H1 (cell line): ENCODE measurements around the gene FEZF1. TPM values are rescaled to one million over a fixed set of nuclear protein-coding genes. Genes with fewer than 3 reads are reported as not detected.
"Not testable (repeated sequence)": the region's sequence is repeated elsewhere in the genome, so short reads cannot be mapped to it uniquely, and the experiment has no call there.

Source experiments
- CTCF ChIA-PET: fragments of 300-600 bp; sonication (Branson Sonifier 250); formaldehyde crosslinking; loops from one replicate; lab custom pipeline; 2021; ENCODE audit not compliant: partially characterized antibody; lab: Charles Lee
- POLR2A ChIA-PET: fragments of 300-600 bp; sonication (Branson Sonifier 250); formaldehyde crosslinking; loops from one replicate; lab custom pipeline; 2021; ENCODE audit warnings: inconsistent platforms; ENCODE audit not compliant: partially characterized antibody; lab: Charles Lee
- DNase-seq, 2 experiments: peaks; one replicate each; pipeline versions ENCODE4 v3.0.0 to v3.0.0-alpha.2; 2010 to 2022; ENCODE audit warnings: low spot score in 2 of 2, low read depth in 1 of 2, mixed read lengths in 1 of 2
- FAIRE-seq: peaks from 2 replicates; lab custom pipeline; 2011; peaks lifted over from hg19 to GRCh38; lab: Jason Lieb, UNC
- H2AFZ ChIP-seq: 2 replicates; pipeline ENCODE4 v1.8.1; 2012; ENCODE audit warnings: low read length, inconsistent platforms
- H2AK5ac ChIP-seq: 2 replicates; pipeline ENCODE4 v1.6.1; 2013; ENCODE audit warnings: low read depth, low read length
- H2BK120ac ChIP-seq: replicated peaks from 2 replicates; pipeline ENCODE3; 2013; ENCODE audit warnings: low read depth, low read length, inconsistent platforms
- H2BK12ac ChIP-seq: 2 replicates; pipeline ENCODE4 v1.6.1; 2013; ENCODE audit warnings: low read depth, low read length
- H2BK15ac ChIP-seq: 2 replicates; pipeline ENCODE4 v1.6.1; 2013; ENCODE audit warnings: low read length
- H2BK20ac ChIP-seq: 2 replicates; pipeline ENCODE4 v1.6.1; 2013; ENCODE audit warnings: low read length
- H2BK5ac ChIP-seq: 2 replicates; pipeline ENCODE4 v1.6.1; 2013; ENCODE audit warnings: low read depth, low read length
- H3K14ac ChIP-seq: 2 replicates; pipeline ENCODE4 v1.6.1; 2013; ENCODE audit warnings: inconsistent platforms; ENCODE audit not compliant: insufficient read length
- H3K18ac ChIP-seq: 2 replicates; pipeline ENCODE4 v1.6.1; 2013; ENCODE audit warnings: low read length; ENCODE audit errors: extremely low read depth
- H3K23ac ChIP-seq: 2 replicates; pipeline ENCODE4 v1.6.1; 2013; ENCODE audit warnings: inconsistent platforms; ENCODE audit not compliant: insufficient read length
- H3K23me2 ChIP-seq: 2 replicates; pipeline ENCODE4 v1.6.1; 2013; ENCODE audit warnings: low read depth, low read length
- H3K27ac ChIP-seq: 2 replicates; pipeline ENCODE4 v1.6.1; 2011; ENCODE audit warnings: low read depth, low read length, inconsistent platforms
- H3K27me3 ChIP-seq, 4 experiments: replicated peaks in 1 of 4; 1 replicate in 1 of 4; 2 replicates in 3 of 4; pipeline versions ENCODE4 v1.6.1 to v1.8.1; 2011 to 2013; ENCODE audit warnings: low read length in 3 of 4, mild to moderate bottlenecking in 3 of 4, inconsistent platforms in 2 of 4, mixed read lengths in 2 of 4, moderate library complexity in 1 of 4; ENCODE audit not compliant: control insufficient read depth in 3 of 4, insufficient read depth in 3 of 4; ENCODE audit errors: extremely low read depth in 1 of 4
- H3K36me3 ChIP-seq, 4 experiments: 2 replicates each; pipeline versions ENCODE4 v1.6.1 to v1.8.1; 2011 to 2013; ENCODE audit warnings: mild to moderate bottlenecking in 4 of 4, low read length in 3 of 4, moderate library complexity in 2 of 4, control low read depth in 1 of 4, inconsistent platforms in 1 of 4; ENCODE audit not compliant: insufficient read depth in 4 of 4, control insufficient read depth in 2 of 4
- H3K4ac ChIP-seq: replicated peaks from 2 replicates; pipeline ENCODE3; 2013; ENCODE audit warnings: low read length, low read depth, mixed read lengths, inconsistent platforms; ENCODE audit not compliant: insufficient read length
- H3K4me1 ChIP-seq, 4 experiments: replicated peaks in 1 of 4; 1 replicate in 1 of 4; 2 replicates in 3 of 4; pipeline versions ENCODE4 v1.6.1 to v1.8.1; 2011 to 2013; ENCODE audit warnings: low read length in 3 of 4, inconsistent platforms in 2 of 4, mixed read lengths in 1 of 4; ENCODE audit not compliant: insufficient read depth in 4 of 4, control insufficient read depth in 3 of 4
- H3K4me2 ChIP-seq, 2 experiments: 2 replicates each; pipeline versions ENCODE4 v1.6.1 to v1.8.1; 2011 to 2013; ENCODE audit warnings: low read depth in 2 of 2, low read length in 2 of 2, control low read depth in 1 of 2, inconsistent platforms in 1 of 2, mild to moderate bottlenecking in 1 of 2; ENCODE audit not compliant: insufficient read depth in 1 of 2
- H3K4me3 ChIP-seq, 4 experiments: fragments of 200-600, 300-600 bp in 1 of 4; sonication (generic), shearing (Covaris generic), sonication (Bioruptor Twin) in 1 of 4; 2 replicates each; pipeline versions ENCODE4 v1.5.1 to v1.8.1; 2011 to 2016; ENCODE audit warnings: low read length in 4 of 4, low read depth in 3 of 4, control low read depth in 2 of 4, inconsistent platforms in 2 of 4, mild to moderate bottlenecking in 2 of 4, mixed read lengths in 1 of 4, moderate library complexity in 1 of 4; ENCODE audit not compliant: insufficient read depth in 2 of 4; ENCODE audit errors: extremely low read depth in 1 of 4
- H3K56ac ChIP-seq: replicated peaks from 2 replicates; pipeline ENCODE3; 2013; ENCODE audit warnings: low read depth, mild to moderate bottlenecking, mixed read lengths, low read length, inconsistent platforms; ENCODE audit not compliant: insufficient read length
- H3K79me1 ChIP-seq: 2 replicates; pipeline ENCODE4 v1.6.1; 2013; ENCODE audit warnings: low read depth, low read length, control low read depth
- H3K79me2 ChIP-seq, 2 experiments: 2 replicates each; pipeline versions ENCODE4 v1.6.1 to v1.8.1; 2012 to 2013; ENCODE audit warnings: low read length in 2 of 2, mild to moderate bottlenecking in 2 of 2, inconsistent platforms in 1 of 2; ENCODE audit not compliant: insufficient read depth in 2 of 2, control insufficient read depth in 1 of 2
- H3K9ac ChIP-seq, 4 experiments: replicated peaks in 1 of 4; 1 replicate in 1 of 4; 2 replicates in 3 of 4; pipeline versions ENCODE4 v1.6.1 to v1.8.1; 2011 to 2013; ENCODE audit warnings: low read depth in 3 of 4, low read length in 3 of 4, control low read depth in 2 of 4, mild to moderate bottlenecking in 2 of 4, moderate library complexity in 2 of 4, inconsistent platforms in 1 of 4; ENCODE audit errors: extremely low read depth in 1 of 4
- H3K9me3 ChIP-seq, 2 experiments: 2 replicates each; pipeline versions ENCODE4 v1.6.1 to v1.8.1; 2012 to 2013; ENCODE audit warnings: mild to moderate bottlenecking in 2 of 2, moderate library complexity in 2 of 2, control low read depth in 1 of 2, inconsistent platforms in 1 of 2, low read depth in 1 of 2, low read length in 1 of 2, mixed read lengths in 1 of 2; ENCODE audit not compliant: insufficient read depth in 2 of 2
- H4K20me1 ChIP-seq, 2 experiments: replicated peaks in 1 of 2; 2 replicates each; pipeline versions ENCODE3 to v1.8.1; 2011 to 2013; ENCODE audit warnings: inconsistent platforms in 2 of 2, low read length in 2 of 2, mild to moderate bottlenecking in 1 of 2; ENCODE audit not compliant: insufficient read depth in 2 of 2, control insufficient read depth in 1 of 2
- H4K5ac ChIP-seq: 2 replicates; pipeline ENCODE4 v1.6.1; 2013; ENCODE audit warnings: low read length, low read depth, mixed read lengths, inconsistent platforms; ENCODE audit not compliant: insufficient read length
- H4K8ac ChIP-seq: 2 replicates; pipeline ENCODE4 v1.8.0; 2013; ENCODE audit warnings: mild to moderate bottlenecking, moderate library complexity, low read length, inconsistent platforms; ENCODE audit not compliant: insufficient read depth; ENCODE audit errors: extremely low read depth
- H4K91ac ChIP-seq: replicated peaks from 2 replicates; pipeline ENCODE3; 2013; ENCODE audit warnings: low read length, mixed read lengths, inconsistent platforms; ENCODE audit not compliant: insufficient read length
- YY1 ChIP-seq: IDR thresholded peaks from 2 replicates; pipeline ENCODE4 v1.6.1; 2011; ENCODE audit warnings: low read depth, mild to moderate bottlenecking, low read length
- WGBS, 2 experiments: shearing (Covaris generic) in 1 of 2; methylation state at CpG; one replicate each; pipeline versions ENCODE4 v1.1.6 to v1.1.7; 2013 to 2015; ENCODE audit warnings: low lambda C conversion rate in 2 of 2, mixed read lengths in 2 of 2, inconsistent platforms in 1 of 2, low coverage in 1 of 2, missing lambda C conversion rate in 1 of 2; ENCODE audit not compliant: insufficient replicate concordance in 2 of 2, insufficient coverage in 1 of 2, insufficient read length in 1 of 2; ENCODE audit errors: extremely low coverage in 1 of 2, missing lambda C conversion rate in 1 of 2; 5-methylcytosine and 5-hydroxymethylcytosine counted together
- polyA plus RNA-seq, 7 experiments: library from polyadenylated mRNA; depleted of rRNA in 3 of 7; stranded (reverse) in 5 of 7; unstranded in 2 of 7; fragments of >200 nt in 5 of 7; fragments of 200-250 nt in 2 of 7; gene quantifications; 1 replicate in 5 of 7; 2 replicates in 1 of 7; 4 replicates in 1 of 7; pipeline versions ENCODE4 v1.2.1 to v1.2.3, GENCODE V29; 2011 to 2013; ENCODE audit warnings: missing spikeins in 2 of 7, mixed read lengths in 2 of 7
- total RNA-seq: library from RNA; stranded (reverse); fragmentation: NEBNext Ultra II Directional; extraction: Animal tissue kit (Norgen Biotek cat#: 25700); gene quantifications from 2 replicates; pipeline ENCODE4 v1.2.1, GENCODE V29; 2021

Gene FEZF1
- total and polyA plus RNA-seq, 2 of the 8 experiments (the other 6 are each of a cell fraction or from before 2014, with no cell fraction given), result 10.6 to 15.7 TPM

DNA sequence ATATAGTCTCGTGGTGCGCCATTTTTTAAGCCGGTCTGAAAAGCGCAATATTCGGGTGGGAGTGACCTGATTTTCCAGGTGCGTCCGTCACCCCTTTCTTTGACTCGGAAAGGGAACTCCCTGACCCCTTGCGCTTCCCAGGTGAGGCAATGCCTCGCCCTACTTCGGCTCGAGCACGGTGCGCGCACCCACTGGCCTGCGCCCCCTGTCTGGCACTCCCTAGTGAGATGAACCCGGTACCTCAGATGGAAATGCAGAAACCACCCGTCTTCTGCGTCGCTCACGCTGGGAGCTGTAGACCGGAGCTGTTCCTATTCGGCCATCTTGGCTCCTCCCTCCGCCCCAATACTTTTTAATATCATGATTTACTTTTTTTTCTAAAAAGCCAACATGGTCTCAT is 19.9 kb downstream of the FEZF1 start:
- not testable (repeated sequence) for H2AFZ ChIP-seq, H4K8ac ChIP-seq

More for the DNA sequence above, 19.9 kb downstream of the FEZF1 start:
- not testable (repeated sequence) for DNase-seq, H3K36me3 ChIP-seq, H2BK15ac ChIP-seq, H2BK120ac ChIP-seq, H3K18ac ChIP-seq, H3K14ac ChIP-seq, H3K23me2 ChIP-seq, H2BK5ac ChIP-seq
- peak overlapping the region in 1 of 2 experiments; percentile 22; a peak in 1 of 4 replicates for H3K4me2 ChIP-seq
- 0 out of 2 replicates have a peak, but pooled peaks have one; percentile 33 for TF ChIP-seq YY1
- TF ChIP-seq, all 59 proteins: peak for 1; not testable (repeated sequence) for 58
- peak overlapping the region in 1 of 4 experiments; percentile 14; a peak in 1 of 8 replicates for H3K4me3 ChIP-seq
- H3K27me3 ChIP-seq, H4K20me1 ChIP-seq, H3K27ac ChIP-seq, H3K4ac ChIP-seq, H3K79me1 ChIP-seq, FAIRE-seq, H3K23ac ChIP-seq, H2BK12ac ChIP-seq, H3K9ac ChIP-seq, H4K5ac ChIP-seq, H3K79me2 ChIP-seq, H2BK20ac ChIP-seq, H3K4me1 ChIP-seq, H3K56ac ChIP-seq, H4K91ac ChIP-seq, H2AK5ac ChIP-seq, H3K9me3 ChIP-seq: not testable (repeated sequence)
- WGBS, 2 experiments, result 68% methylated on average over 17 of the region's 24 CpGs; no CpG with 5 or more reads in 1 of the 2 experiments
- ChIA-PET POLR2A (interaction anchor here (0.6 to 0.7 kb wide), 3 partner anchors 10 to 32 kb away, joined by 3 to 4 read pairs (median 4); no protein-coding TSS in a partner anchor), CTCF (interaction anchor here (1.0 kb wide), 1 partner anchor 66 kb away, joined by 3 read pairs; no protein-coding TSS in a partner anchor)
